ENCODE measurements around the gene SHC3. TPM values are rescaled to one million over a fixed set of nuclear protein-coding genes. Genes with fewer than 3 reads are reported as not detected.

Gene SHC3
- total RNA-seq, 2 experiments from 2014 or later, result 0.03 TPM; not detected in 1

DNA sequence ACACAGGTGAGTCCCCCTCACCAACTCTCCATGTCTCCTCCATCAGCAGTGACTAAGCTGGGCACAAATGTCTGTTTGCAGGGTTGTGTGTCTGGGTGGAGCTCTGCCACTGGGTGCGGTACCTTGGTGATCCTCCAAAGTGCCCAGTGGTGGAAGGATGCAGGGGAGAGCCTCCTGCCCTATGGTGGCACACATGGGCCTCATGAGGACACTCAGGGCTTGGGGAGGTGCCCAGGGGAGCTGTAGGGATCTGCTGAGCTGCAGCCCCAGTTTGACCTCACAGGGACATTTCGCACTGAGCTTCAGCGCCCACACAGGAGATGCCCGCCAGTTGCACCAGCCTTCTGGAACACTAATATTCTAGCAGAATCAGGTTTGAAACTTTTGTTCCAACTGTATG is 157.9 kb downstream of the SHC3 start:
- no TSS peak for BruUV-seq (replicated peaks)
- no peaks in the 10 kb centered on the region for H3K9me3 ChIP-seq (ENCODE audit: low read length)
- H3K9me2 ChIP-seq (ENCODE audit: insufficient read depth, low read length), result no peaks in the 10 kb centered on the region
- H3K4me1 ChIP-seq (ENCODE audit: insufficient read depth, low read length, poor library complexity, severe bottlenecking), result no peaks in the 10 kb centered on the region
- no peaks in the 10 kb centered on the region for H3K79me2 ChIP-seq (ENCODE audit: insufficient read depth, low read depth, low read length)
- H2AFZ ChIP-seq (ENCODE audit: low read length), result no peak overlapping the region
- TF ChIP-seq, protein P1, sequence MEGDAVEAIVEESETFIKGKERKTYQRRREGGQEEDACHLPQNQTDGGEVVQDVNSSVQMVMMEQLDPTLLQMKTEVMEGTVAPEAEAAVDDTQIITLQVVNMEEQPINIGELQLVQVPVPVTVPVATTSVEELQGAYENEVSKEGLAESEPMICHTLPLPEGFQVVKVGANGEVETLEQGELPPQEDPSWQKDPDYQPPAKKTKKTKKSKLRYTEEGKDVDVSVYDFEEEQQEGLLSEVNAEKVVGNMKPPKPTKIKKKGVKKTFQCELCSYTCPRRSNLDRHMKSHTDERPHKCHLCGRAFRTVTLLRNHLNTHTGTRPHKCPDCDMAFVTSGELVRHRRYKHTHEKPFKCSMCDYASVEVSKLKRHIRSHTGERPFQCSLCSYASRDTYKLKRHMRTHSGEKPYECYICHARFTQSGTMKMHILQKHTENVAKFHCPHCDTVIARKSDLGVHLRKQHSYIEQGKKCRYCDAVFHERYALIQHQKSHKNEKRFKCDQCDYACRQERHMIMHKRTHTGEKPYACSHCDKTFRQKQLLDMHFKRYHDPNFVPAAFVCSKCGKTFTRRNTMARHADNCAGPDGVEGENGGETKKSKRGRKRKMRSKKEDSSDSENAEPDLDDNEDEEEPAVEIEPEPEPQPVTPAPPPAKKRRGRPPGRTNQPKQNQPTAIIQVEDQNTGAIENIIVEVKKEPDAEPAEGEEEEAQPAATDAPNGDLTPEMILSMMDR (conservative IDR thresholded peaks at IDR 0.05; ENCODE audit: low read length), result no peak
- no peak for TF ChIP-seq EZH2phosphoT487 (IDR thresholded peaks at IDR 0.05; ENCODE audit: borderline replicate concordance, low read depth, low read length)
- no peak overlapping the region for H3K4me3 ChIP-seq (ENCODE audit: low read depth, low read length, poor library complexity, severe bottlenecking)
- DNase-seq (ENCODE audit: low spot score), result no peak
- H3K36me3 ChIP-seq (ENCODE audit: insufficient read depth, low read length), result no peaks in the 10 kb centered on the region
- no peak overlapping the region for H3K27ac ChIP-seq (ENCODE audit: low read depth, low read length, poor library complexity, severe bottlenecking)
- POLR2A ChIA-PET, result interaction anchor here (0.7 kb wide), 1 partner anchor 36 kb away, joined by 3 read pairs; no protein-coding TSS in a partner anchor
- H3K4me2 ChIP-seq (ENCODE audit: low read length), result no peak overlapping the region
- intact Hi-C loops (cut with micrococcal nuclease; ENCODE audit: unreplicated experiment), result loop anchor here (10.0 kb wide), 1 partner anchor 1046 kb away; the partner anchor contains the start of gene CDK20
- no peaks in the 10 kb centered on the region for H4K20me1 ChIP-seq (ENCODE audit: insufficient read depth, low read length)
- CTCF ChIA-PET (ENCODE audit: unreplicated experiment), result no interaction called here

DNA sequence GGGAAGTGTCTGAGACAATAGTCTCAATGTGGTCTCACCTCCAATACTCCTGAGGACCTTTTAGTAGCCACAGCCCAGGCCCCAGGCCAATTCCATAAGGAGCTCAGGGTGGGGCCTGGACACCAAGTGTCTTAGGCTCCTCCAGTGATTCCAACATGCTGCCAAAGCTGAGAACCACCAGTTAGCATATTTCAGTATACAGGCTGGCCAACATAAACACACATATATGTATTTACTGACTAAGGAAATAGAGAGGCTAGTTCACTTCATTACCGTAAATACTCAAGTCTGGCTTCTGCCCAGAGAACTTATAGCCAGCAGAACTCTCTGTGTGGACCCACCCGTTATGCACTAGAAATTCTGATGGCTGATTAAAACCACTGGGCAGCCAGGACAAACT is 163.3 kb downstream of the SHC3 start:
- POLR2A ChIA-PET, result no interaction called here
- CTCF ChIA-PET (ENCODE audit: unreplicated experiment), result no interaction called here

DNA sequence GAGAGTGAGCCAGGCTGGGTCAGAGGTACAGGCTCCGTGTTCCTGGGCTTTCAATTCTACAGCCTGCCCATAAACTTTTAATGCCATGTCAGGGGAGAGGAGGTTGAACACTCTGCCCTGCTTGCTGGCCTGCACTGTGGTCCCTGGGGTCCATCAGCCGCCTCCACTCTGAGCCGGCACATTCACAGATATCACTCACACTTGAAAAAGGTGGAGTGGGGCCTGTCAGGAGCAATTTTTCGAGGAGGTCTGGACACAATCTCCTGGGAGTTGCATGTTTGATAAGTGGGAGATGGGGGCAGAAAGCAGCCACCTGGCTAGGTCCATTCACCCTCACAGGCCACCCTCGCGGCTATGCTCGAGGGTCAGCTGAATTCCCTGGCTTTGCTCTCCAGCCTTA is 164.5 kb downstream of the SHC3 start:
- intact Hi-C loops (cut with micrococcal nuclease; ENCODE audit: unreplicated experiment), result no loop called here
- TF ChIP-seq, protein P1 (conservative IDR thresholded peaks at IDR 0.05; ENCODE audit: low read length), result no peak
- TF ChIP-seq EZH2phosphoT487 (IDR thresholded peaks at IDR 0.05; ENCODE audit: borderline replicate concordance, low read depth, low read length), result no peak
- no peak overlapping the region for H3K4me3 ChIP-seq (ENCODE audit: low read depth, low read length, poor library complexity, severe bottlenecking)
- DNase-seq (ENCODE audit: low spot score), result no peak
- no peaks in the 10 kb centered on the region for H4K20me1 ChIP-seq (ENCODE audit: insufficient read depth, low read length)
- H3K9me3 ChIP-seq (ENCODE audit: low read length), result no peaks in the 10 kb centered on the region
- no peaks in the 10 kb centered on the region for H3K9me2 ChIP-seq (ENCODE audit: insufficient read depth, low read length)
- no TSS peak for BruUV-seq (replicated peaks)
- POLR2A ChIA-PET, result no interaction called here
- no peak overlapping the region for H3K4me2 ChIP-seq (ENCODE audit: low read length)
- H3K36me3 ChIP-seq (ENCODE audit: insufficient read depth, low read length), result no peaks in the 10 kb centered on the region
- no peak overlapping the region for H2AFZ ChIP-seq (ENCODE audit: low read length)
- CTCF ChIA-PET (ENCODE audit: unreplicated experiment), result no interaction called here
- no peaks in the 10 kb centered on the region for H3K4me1 ChIP-seq (ENCODE audit: insufficient read depth, low read length, poor library complexity, severe bottlenecking)
- H3K79me2 ChIP-seq (ENCODE audit: insufficient read depth, low read depth, low read length), result no peaks in the 10 kb centered on the region
- H3K27ac ChIP-seq (ENCODE audit: low read depth, low read length, poor library complexity, severe bottlenecking), result no peak overlapping the region

More for the DNA sequence above, 163.3 kb downstream of the SHC3 start:
- Histone ChIP-seq H2AFZ (ENCODE audit: low read length) (no peak overlapping the region), H3K9me3 (ENCODE audit: low read length) (no peaks in the 10 kb centered on the region), H4K20me1 (ENCODE audit: insufficient read depth, low read length) (no peaks in the 10 kb centered on the region), H3K27ac (ENCODE audit: low read depth, low read length, poor library complexity, severe bottlenecking) (no peak overlapping the region), H3K9me2 (ENCODE audit: insufficient read depth, low read length) (no peaks in the 10 kb centered on the region), H3K36me3 (ENCODE audit: insufficient read depth, low read length) (no peaks in the 10 kb centered on the region), H3K79me2 (ENCODE audit: insufficient read depth, low read depth, low read length) (no peaks in the 10 kb centered on the region), H3K4me1 (ENCODE audit: insufficient read depth, low read length, poor library complexity, severe bottlenecking) (no peaks in the 10 kb centered on the region), H3K4me2 (ENCODE audit: low read length) (no peak overlapping the region), H3K4me3 (ENCODE audit: low read depth, low read length, poor library complexity, severe bottlenecking) (no peak overlapping the region)
- DNase-seq (ENCODE audit: low spot score), result no peak
- intact Hi-C loops (cut with micrococcal nuclease; ENCODE audit: unreplicated experiment), result no loop called here
- TF ChIP-seq EZH2phosphoT487 (IDR thresholded peaks at IDR 0.05; ENCODE audit: borderline replicate concordance, low read depth, low read length), result no peak
- TF ChIP-seq, protein P1 (conservative IDR thresholded peaks at IDR 0.05; ENCODE audit: low read length), result no peak
- BruUV-seq (replicated peaks), result no TSS peak
